Transverse colon (tissue), 4 donors: ENCODE results near the gene COMMD1. TPM values are rescaled to one million over a fixed set of nuclear protein-coding genes. Genes with fewer than 3 reads are reported as not detected.
"Not testable (repeated sequence)": the region's sequence is repeated elsewhere in the genome, so short reads cannot be mapped to it uniquely, and the experiment has no call there.

Source experiments
- DNase-seq: peaks from one replicate; pipeline ENCODE4 v3.0.0-alpha.2; 2019
- H3K27ac ChIP-seq, 4 donors: fragments of 200-600 bp; sonication (generic); 2 replicates each; pipeline ENCODE4 v1.5.1; 2016 to 2018; ENCODE audit warnings: inconsistent platforms in 4 of 4
- H3K27me3 ChIP-seq: fragments of 200-600 bp; sonication (generic); 2 replicates; pipeline ENCODE4 v1.5.1; 2017; ENCODE audit warnings: inconsistent platforms
- H3K36me3 ChIP-seq, 4 donors: fragments of 200-600 bp; sonication (generic); 2 replicates each; pipeline ENCODE4 v1.5.1; 2017 to 2019; ENCODE audit warnings: inconsistent platforms in 4 of 4
- H3K4me1 ChIP-seq, 4 donors: fragments of 200-600 bp; sonication (generic); 2 replicates each; pipeline ENCODE4 v1.5.1; 2017 to 2020; ENCODE audit warnings: inconsistent platforms in 4 of 4
- H3K4me3 ChIP-seq, 4 donors: fragments of 200-600 bp; sonication (generic); 1 replicate in 1 of 4; 2 replicates in 3 of 4; pipeline versions ENCODE4 v1.5.1 to v1.6.1; 2017 to 2019; ENCODE audit warnings: inconsistent platforms in 4 of 4
- H3K9me3 ChIP-seq, 2 donors: fragments of 200-600 bp; sonication (generic); 2 replicates each; pipeline ENCODE4 v1.5.1; 2017 to 2019; ENCODE audit warnings: inconsistent platforms in 2 of 2
- CTCF ChIP-seq, 5 experiments: fragments of 200-600 bp in 3 of 5; fragments of 450-650 bp in 2 of 5; sonication (generic) in 3 of 5; IDR thresholded peaks; 1 replicate in 2 of 5; 2 replicates in 3 of 5; pipeline ENCODE4 v1.5.1; 2016 to 2017; ENCODE audit warnings: antibody characterized with exemption in 5 of 5, inconsistent platforms in 3 of 5, mild to moderate bottlenecking in 2 of 5, moderate library complexity in 1 of 5
- EP300 ChIP-seq: sonication (generic); formaldehyde crosslinking; IDR thresholded peaks from one replicate; pipeline ENCODE4 v1.6.1; 2017; ENCODE audit warnings: antibody characterized with exemption, low read depth
- POLR2A ChIP-seq: fragments of 450-650 bp; IDR thresholded peaks from one replicate; pipeline ENCODE4 v1.6.1; 2016; ENCODE audit warnings: antibody characterized with exemption, mild to moderate bottlenecking, moderate library complexity
- POLR2AphosphoS5 ChIP-seq, 3 donors: sonication (generic); formaldehyde crosslinking; IDR thresholded peaks; one replicate each; pipeline ENCODE4 v1.6.1; 2016; ENCODE audit warnings: antibody characterized with exemption in 3 of 3
- WGBS, 2 donors: methylation state at CpG; one replicate each; pipeline ENCODE4 v1.1.5; 2018; ENCODE audit warnings: low coverage in 1 of 2; 5-methylcytosine and 5-hydroxymethylcytosine counted together
- in situ Hi-C, 4 donors: fragments of 200-750 bp; cut with MboI; loops; one replicate each; pipeline versions ENCODE4 v1.15.0 to v1.15.1; 2017; ENCODE audit warnings: low sequenced_read_pairs in 3 of 4, low pct_ligation_motif_present in 1 of 4, low pct_unique_long_range_greater_than_20kb in 1 of 4
- intact Hi-C: fragments of 100-400 bp; cut with DNase I; formaldehyde crosslinking; loops from one replicate; pipeline ENCODE4 v1.15.1; 2023; ENCODE audit warnings: low total_unique reads
- total RNA-seq, 4 donors: library from RNA; depleted of rRNA; stranded (reverse); fragments of >200 nt; gene quantifications; one replicate each; pipeline ENCODE4 v1.1.0, GENCODE V29; 2016

COMMD1 gene
- total RNA-seq, 4 donors from 2014 or later: 28.9 to 61.0 (median 36.8) TPM

- WGBS, 2 donors: 84 to 91% methylated on average over 8 of the region's 8 CpGs
- intact Hi-C loops: no loop called here
- in situ Hi-C loops: loop anchor here in 3 of 4 donors (5.0 to 25.0 kb wide), 3 partner anchors 406 to 414 kb away; no protein-coding TSS in a partner anchor
These were observed 93.0 kb downstream of the COMMD1 start for GRCh38 chr2:61998426-61998825.

DNA sequence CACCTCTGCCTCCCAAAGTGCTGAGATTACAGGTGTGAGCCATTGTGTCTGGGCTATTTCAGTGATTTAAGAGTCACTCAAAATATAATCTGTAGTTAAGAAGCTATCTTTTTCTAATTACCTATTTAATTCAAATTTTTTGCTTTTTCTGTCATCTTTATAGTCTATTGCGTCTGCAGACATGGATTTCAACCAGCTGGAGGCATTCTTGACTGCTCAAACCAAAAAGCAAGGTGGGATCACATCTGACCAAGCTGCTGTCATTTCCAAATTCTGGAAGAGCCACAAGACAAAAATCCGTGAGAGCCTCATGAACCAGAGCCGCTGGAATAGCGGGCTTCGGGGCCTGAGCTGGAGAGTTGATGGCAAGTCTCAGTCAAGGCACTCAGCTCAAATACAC lies 95.1 kb downstream of the COMMD1 start:
- intact Hi-C loops (no loop called here), in situ Hi-C loops (no loop called here)
- DNase-seq: no peak
- H3K4me3 ChIP-seq: no peak overlapping the region
- H3K27ac ChIP-seq: no peak overlapping the region
- no peaks in the 10 kb centered on the region for H3K27me3 ChIP-seq
- no peak for TF ChIP-seq POLR2A
- TF ChIP-seq EP300: no peak
- no peak for TF ChIP-seq POLR2AphosphoS5 (IDR thresholded peaks at IDR 0.05)
- no peak for TF ChIP-seq CTCF (IDR thresholded peaks at IDR 0.05)
- H3K36me3 ChIP-seq: no peaks in the 10 kb centered on the region
- H3K9me3 ChIP-seq: no peaks in the 10 kb centered on the region
- H3K4me1 ChIP-seq: peaks cover 0 to 7% (median 4%) of the 10 kb centered on the region in 4 donors
- 100% methylated on average over 5 of the region's 5 CpGs; no CpG with 5 or more reads in 1 of the 2 donors for WGBS, 2 donors

More at GRCh38 chr2:61998426-61998825, 93.0 kb downstream of the COMMD1 start:
- H3K27me3 ChIP-seq: no peaks in the 10 kb centered on the region
- H3K36me3 ChIP-seq: no peaks in the 10 kb centered on the region
- no peak overlapping the region for H3K27ac ChIP-seq
- H3K4me3 ChIP-seq: no peak overlapping the region
- TF ChIP-seq CTCF (IDR thresholded peaks at IDR 0.05) (no peak), POLR2AphosphoS5 (IDR thresholded peaks at IDR 0.05) (no peak), POLR2A (no peak), EP300 (no peak)
- DNase-seq: no peak
- H3K4me1 ChIP-seq: no peaks in the 10 kb centered on the region
- no peaks in the 10 kb centered on the region for H3K9me3 ChIP-seq

GRCh38 chr2:62001431-62001830 lies 96.0 kb downstream of the COMMD1 start:
- Histone ChIP-seq H3K4me1 (peaks cover 0 to 7% (median 4%) of the 10 kb centered on the region in 4 donors), H3K9me3 (no peaks in the 10 kb centered on the region), H3K36me3 (no peaks in the 10 kb centered on the region), H3K4me3 (no peak overlapping the region), H3K27ac (no peak overlapping the region), H3K27me3 (no peaks in the 10 kb centered on the region)
- no peak for TF ChIP-seq EP300
- TF ChIP-seq CTCF (IDR thresholded peaks at IDR 0.05): no peak
- no peak for TF ChIP-seq POLR2AphosphoS5 (IDR thresholded peaks at IDR 0.05)
- TF ChIP-seq POLR2A: no peak
- intact Hi-C loops (no loop called here), in situ Hi-C loops (no loop called here)
- no peak for DNase-seq

DNA sequence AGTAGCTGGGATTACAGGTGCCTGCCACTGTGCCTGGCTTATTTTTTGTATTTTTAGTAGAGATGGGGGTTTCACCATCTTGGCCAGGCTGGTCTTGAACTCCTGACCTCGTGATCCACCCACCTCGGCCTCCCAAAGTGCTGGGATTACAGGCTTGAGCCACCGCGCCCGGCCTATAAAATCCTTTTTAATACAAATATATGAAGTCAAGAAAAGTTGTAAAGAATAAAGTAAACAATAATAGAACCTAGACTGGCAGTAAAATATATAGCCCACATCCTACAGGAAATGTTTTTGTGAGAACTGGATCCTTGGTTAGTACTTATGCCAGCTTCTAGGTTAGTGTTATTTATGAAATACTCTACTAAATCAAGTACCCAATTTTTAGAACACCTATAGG lies 99.0 kb downstream of the COMMD1 start:
- peak overlapping the region in 1 of 4 donors; percentile 12 for H3K27ac ChIP-seq
- H3K9me3 ChIP-seq, in situ Hi-C loops, H3K36me3 ChIP-seq, H3K4me3 ChIP-seq, intact Hi-C loops, H3K27me3 ChIP-seq, DNase-seq: not testable (repeated sequence)
- peaks cover 0 to 13% (median 4%) of the 10 kb centered on the region in 4 donors for H3K4me1 ChIP-seq
- WGBS, 2 donors: 49 to 58% methylated on average over 5 of the region's 5 CpGs

GRCh38 chr2:62007555-62007954 lies 102.1 kb downstream of the COMMD1 start:
- in situ Hi-C loops: no loop called here
- H3K4me3 ChIP-seq: no peak overlapping the region
- no peaks in the 10 kb centered on the region for H3K27me3 ChIP-seq
- TF ChIP-seq CTCF (IDR thresholded peaks at IDR 0.05) (no peak), POLR2A (no peak), POLR2AphosphoS5 (IDR thresholded peaks at IDR 0.05) (no peak), EP300 (no peak)
- H3K36me3 ChIP-seq: no peaks in the 10 kb centered on the region
- peaks cover 0 to 22% (median 4%) of the 10 kb centered on the region in 4 donors for H3K4me1 ChIP-seq
- H3K9me3 ChIP-seq: no peaks in the 10 kb centered on the region
- no peak overlapping the region for H3K27ac ChIP-seq
- DNase-seq: no peak
- WGBS, 2 donors: 94 to 95% methylated on average over 3 of the region's 3 CpGs
- intact Hi-C loops: no loop called here
